HG03025 (cell line): ENCODE measurements around the gene CSNK1G3.

Experiments used
- ATAC-seq: cut with Tn5 transposase; IDR thresholded peaks from one replicate; pipeline ENCODE4 v1.9.1; 2021; ENCODE audit warnings: mild to moderate bottlenecking, moderate library complexity; ENCODE audit not compliant: unreplicated experiment, low FRiP score

CSNK1G3 gene

DNA sequence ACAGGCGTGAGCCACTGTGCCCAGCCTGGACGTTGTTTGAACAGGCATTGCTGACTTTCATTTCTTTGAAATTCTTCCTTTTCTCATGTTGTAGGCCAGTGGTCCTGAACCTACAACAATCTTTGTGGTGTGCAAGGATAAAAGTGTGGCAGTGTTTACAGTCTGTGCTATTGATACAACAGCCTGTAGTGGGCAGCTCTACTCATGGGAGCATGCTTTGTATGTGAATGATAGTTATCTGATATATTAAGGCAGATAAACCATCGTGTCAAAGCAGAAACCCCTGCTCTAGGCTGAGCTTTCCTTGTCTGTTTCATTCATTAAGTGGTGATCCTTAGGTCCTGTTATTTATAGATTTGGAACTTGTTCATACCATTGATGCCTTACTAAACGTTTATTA lies 42.6 kb downstream of the CSNK1G3 start:
- ATAC-seq = no peak

DNA sequence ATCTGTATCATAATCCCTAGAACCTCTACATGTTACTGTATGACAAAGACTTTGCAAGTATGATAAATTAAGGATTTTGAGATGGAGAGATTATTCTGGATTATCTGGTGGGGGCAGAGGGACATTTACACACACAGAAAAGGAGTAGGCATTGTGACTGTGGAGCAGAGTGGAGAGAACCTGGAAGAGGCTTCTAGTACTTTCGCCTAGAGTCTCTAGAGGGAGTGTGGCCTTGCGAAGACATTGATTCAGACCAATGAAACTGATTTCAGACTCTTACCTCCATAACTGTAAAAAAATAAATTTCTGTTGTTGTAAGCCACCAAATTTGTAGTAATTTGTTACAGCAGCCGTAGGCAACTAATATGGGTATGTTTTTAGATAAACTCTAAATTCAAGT lies 45.9 kb downstream of the CSNK1G3 start:
- ATAC-seq = no peak

DNA sequence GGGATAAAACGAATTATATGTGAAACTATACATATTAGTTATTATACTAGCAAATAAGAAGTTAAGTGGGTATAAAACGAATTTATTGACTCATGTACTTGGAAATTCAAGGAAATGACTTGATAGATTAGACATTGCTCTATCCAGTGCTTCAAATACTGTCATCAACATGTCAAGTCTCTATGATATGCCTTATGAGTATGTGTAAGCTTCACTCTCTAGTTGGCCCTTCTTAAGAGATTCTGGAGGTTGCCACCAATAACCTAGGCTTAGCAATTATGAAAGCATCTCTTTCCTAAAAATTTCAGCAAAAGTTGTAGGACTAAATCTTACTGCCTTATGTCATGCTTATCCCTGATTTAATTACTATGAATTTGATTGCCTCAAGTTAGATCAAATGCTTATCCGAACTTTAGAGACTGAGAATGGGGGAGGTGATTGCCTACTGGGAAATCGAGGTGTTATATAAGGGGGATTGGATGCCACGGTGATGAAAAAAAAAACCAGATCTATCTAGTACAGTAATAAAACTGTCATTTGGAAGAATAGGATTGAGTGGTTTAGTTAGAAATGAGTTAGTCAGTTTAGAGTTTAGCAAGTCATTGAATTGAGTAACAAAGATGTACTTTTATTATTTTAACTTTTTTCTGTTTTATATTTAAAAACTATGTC lies 46.9 kb downstream of the CSNK1G3 start:
- no peak for ATAC-seq

DNA sequence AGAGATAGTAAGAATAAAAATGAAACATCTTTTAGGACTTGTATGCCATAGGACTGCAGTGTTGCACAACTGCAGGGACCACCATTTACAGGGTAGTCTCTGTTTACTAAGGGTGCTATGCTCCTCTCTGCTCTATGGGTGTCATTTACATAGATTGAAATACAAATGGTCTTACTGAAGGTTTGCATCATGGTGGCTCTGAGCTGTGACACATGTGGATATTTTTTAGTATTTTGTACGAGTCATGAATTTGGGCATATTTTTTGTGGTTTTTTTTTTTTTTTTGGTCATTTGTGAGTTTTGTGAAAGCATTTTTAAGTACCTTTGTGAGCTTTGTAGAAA lies 47.4 kb downstream of the CSNK1G3 start:
- no peak for ATAC-seq

DNA sequence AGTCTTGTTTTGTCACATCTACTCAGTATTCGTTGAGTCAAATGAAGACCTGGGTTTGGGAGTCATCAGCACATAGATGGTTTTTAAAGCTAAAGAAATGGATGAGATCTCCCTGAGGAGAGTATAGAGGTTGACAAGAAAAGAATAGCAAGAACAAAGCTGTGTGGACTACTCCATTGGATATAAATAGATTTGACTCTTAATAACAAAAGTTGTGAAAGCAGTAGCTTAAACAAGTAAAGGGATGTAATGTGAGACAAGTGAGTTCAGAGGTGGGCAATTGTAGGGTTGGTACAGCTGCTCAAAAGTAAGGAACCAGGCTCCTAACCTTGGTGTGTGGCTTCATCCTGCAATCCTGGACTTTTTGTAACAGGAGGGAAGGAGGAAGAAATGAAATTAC lies 49.3 kb downstream of the CSNK1G3 start:
- no peak for ATAC-seq

DNA sequence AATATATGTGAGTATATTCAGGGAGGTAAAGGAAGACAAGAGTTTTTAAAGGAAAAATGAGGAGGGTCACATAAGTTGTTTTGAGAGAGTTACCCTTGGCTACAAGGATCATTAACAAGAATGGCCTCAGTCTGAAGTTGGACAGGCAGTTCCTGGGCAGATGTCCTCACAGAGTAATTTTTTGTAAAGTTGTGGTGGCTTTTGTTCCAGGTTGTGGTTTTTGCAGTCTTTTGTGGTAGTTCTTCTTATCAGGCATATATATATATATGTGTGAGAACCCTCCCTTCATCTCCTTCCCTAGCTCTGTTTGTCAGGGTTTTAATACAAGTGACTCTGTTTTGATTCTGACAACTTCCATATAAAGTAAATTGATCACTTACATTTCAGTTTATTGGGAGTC lies 60.0 kb downstream of the CSNK1G3 start:
- no peak for ATAC-seq

DNA sequence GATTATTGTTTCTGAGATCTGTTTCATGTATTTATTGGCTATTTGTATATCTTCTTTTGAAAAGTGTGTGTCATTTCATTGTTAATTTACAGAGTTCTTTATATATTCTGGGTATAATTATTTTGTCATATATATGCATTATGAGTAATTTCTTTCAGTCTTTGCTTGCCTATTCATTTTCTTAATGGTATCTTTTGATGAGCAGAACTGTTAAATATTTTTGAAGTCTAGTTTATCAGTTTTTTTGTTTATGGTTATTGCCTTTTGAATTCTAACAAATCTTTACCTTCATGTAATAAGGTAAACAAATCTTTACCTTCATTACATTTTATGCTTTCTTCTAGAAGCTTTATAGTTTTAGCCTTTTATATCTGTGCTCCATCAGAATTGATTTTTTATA lies 66.4 kb downstream of the CSNK1G3 start:
- no peak for ATAC-seq

DNA sequence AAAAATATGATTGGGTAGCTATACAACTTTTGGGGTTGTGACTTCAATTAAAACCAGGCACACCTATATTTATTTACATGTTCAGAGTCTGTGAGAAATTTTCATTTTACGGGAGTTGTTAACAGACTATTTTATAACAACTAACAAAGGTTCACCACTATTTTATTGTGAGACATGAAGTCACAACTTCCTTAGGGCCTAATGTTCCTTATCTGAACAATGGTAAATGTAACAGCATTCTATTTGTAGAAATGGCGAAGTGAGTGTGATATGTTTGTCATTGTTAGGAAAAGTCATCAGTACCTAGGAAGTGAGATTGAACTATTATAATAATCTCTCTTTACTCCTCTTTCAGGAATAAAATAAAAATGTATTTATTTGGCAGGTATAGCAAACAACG lies 67.4 kb downstream of the CSNK1G3 start:
- no peak for ATAC-seq

DNA sequence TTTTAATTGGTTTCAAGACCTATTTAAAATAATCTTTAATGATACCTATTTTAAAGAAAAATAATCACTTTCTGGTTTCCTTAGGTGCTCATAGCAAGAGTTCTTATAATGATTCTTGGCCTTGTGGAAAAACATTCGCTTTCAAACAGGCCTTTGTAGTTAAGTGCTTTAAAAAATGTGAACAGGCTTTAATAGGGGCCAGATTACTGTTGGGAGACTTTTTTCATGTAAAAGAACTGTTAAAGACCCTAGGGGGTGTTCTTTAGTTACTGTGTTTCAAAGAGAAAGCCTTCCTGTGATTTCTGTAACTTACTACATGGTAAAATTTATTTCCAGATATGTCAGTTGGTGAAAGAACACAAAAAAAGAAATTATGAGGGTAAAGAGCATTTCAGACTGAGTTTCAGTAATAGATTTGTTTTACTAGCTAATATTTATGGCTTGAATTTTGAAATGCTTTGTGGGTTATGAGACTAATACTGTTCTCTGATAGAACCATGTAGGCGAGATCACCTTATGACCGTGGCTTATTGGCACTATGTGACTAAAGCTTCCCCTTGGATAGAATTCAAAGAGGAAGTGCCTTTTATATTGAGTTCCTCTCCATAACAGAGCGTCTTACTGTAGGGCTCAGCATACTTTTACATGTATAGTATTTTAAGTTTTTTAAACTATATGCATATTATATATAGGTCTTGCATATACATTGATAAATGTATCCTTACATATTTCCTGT lies 70.7 kb downstream of the CSNK1G3 start:
- ATAC-seq = no peak

DNA sequence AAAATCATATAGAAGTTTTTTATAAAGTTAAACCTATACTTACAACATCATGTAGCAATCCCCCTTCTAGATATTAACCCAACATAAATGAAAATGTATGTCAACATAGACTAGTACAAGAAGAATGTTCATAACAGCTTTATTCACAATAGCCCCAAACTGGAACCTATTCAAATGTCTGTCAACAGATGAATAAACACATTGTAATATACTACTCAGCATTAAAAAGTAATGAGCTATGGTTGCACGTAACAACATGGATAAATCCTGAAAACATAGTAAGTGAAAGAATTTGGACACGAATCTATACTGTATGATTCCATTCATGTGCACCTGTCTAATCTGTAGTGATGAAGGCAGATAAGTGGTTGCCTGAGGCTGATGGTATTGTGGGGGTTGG lies 73.9 kb downstream of the CSNK1G3 start:
- ATAC-seq = no peak

DNA sequence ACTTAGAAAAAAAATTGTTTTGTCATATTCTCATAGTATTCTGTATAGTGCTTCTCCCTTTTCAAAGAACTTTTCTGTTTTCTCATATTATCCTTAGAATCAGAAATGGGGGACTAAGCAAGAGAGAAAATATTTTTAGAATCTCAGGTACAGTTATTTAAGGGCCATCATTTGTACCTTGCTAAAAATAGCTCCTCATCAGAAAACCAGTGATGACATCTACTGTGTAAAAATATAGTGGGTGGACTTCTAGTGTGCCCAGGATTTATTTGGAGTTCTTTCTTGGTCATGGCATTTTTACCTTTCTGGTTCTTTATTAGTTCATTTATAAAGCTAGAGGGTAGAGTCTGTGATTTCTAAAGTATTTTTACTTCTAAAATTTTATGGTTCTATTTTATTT lies 82.5 kb downstream of the CSNK1G3 start:
- no peak for ATAC-seq

DNA sequence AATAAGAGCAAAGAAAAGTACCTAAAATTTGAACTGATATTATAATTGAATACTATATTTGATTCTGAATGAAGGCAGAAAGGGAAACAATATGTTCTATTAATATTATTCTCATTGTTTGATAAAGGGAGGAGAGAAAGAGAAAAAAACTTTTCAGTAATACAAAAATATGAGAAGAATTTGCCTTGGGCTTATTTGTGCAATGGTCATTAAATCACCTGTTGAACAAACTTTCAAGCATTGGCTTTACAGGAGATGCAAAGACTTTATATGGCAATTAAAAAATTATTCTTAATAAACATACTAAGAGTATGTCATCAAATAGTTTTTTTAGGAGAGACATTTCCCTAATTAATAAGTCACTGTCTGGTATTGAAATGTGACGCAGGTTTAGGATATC lies 85.0 kb downstream of the CSNK1G3 start:
- ATAC-seq = no peak

DNA sequence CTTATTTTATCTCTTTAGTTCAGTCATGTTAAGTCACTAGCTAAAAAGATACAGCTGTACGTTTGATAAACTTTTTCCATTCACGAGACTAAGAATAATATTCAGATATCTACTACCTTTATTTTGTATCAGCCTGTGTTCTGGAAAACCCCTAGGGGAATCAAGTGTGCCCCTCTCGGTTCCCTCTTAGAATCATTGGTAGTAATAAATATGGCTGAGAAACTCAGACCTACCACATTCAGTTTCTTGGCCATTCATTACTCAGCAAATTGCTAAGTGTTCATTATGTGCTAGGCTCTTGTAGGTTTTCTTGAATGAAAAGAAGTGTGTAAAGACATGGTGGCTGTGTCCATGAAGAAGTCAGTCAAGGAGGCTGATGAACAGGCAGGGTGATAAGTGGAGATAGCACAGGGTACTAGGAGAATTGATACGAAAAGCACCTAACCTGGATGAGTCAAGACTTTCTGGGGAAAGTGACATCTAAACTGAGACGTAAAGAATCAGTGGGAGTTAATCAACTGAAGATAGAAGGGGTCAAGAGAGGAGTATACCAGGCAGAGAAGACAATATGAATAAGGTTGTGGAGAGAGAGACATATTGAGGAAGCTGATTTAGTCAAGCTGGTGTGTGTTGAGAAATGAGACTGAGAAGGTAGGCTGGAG lies 86.2 kb downstream of the CSNK1G3 start:
- no peak for ATAC-seq

DNA sequence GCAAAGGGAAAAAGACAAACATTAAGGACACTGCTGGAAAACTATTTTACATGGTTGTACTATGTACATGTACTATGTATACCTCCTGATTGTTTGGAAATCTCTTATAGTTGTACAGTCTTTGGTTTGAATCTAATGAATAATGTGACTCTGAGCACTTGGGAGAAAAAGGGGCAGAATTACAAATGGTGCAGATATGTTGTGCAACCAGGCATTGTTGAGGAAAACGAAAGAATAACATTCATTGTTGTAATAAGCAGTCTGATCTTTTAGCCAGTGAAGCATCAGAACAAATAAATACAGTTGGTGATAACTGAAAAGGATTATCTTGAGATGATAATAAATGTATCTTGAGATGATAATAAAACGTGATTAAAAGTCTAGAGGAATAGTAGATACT lies 87.2 kb downstream of the CSNK1G3 start:
- no peak for ATAC-seq

DNA sequence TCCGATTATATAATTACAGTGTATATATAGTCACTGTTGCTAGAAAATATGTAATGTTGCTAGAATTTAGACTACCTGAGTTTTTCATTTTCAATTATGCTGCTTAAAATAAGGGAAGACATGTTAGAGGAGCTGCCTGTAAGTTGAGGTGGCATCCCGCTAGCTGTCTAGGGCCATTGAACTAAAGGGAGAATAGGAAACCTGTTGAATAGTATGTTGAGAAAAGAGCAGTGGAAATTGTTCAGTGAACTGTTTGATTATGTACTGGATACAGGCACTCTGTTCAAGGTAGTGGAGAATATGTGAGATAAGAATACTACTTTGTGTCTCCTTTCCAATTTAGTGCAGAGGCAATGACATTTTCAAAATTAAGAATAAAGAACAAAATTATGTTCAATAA lies 89.6 kb downstream of the CSNK1G3 start:
- ATAC-seq = no peak

DNA sequence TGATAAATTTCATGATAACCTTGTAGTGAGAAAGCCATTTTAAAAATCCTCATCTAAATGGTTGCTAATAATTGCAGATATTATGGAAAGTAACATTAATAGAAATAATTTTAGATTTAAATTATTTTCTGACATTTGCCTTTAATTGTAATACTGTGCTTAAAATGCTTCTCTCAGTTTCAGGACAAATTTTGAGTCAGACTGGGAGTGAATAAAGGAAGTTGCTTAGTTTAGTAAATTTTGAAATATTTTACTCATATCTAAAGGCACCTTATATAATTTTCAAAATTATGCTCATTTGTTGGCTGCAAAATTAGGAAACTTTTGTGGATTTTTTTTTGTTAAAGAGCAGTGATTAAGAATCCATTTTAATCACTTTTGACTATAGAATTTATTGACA lies 93.8 kb downstream of the CSNK1G3 start:
- ATAC-seq = peak; percentile 52

DNA sequence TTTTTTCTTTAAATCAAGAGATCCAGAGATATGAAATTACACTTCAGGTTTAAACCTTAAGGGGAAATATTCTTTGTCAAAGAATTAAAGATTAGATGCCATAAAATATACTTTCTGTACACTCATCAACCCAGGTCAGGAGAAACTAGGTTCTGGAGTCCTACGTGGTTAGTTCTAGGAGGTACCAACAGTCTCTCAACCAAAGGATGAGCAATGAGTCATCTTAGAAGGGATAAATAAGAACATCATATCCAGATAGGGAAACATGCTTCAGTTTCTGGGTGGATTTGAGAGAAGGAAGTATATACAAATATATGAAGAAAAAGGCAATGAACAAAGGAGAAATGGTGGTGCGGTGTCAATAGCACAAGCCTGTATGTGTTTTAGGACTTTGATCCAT lies 98.2 kb downstream of the CSNK1G3 start:
- ATAC-seq = no peak

DNA sequence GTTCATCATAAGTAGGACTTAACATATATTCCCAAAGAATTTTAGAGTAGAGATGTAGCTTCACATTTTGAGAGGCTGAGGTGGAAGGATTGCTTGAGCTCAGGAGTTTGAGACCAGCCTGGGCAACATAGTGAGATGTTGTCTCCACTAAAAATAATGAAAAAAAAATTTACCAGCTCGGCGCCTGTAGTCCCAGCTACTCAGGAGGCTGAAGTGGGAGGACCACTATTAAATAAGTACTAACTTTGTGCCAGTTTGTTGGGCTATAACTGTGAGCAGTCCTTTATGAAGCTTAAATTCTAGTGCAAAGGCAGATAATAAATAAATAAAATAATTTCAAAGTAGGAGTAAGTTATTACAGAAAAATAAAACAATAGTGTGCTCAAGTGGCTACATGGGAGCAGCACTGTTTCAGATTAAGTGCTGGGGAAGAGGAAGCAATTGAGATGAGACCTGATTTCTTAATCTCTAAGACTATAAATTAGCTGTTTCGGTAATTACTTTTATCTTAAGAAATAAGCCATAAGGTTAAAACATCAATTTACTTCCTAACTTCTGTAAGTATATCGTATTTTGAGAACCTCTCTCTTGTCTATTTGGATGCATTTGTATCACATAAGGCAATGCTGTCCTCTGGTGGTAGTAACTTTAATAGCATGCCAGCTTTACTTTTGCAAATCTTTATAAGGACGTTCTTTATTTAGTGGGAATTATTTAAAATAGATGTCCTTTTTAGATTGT lies 98.9 kb downstream of the CSNK1G3 start:
- ATAC-seq = no peak

DNA sequence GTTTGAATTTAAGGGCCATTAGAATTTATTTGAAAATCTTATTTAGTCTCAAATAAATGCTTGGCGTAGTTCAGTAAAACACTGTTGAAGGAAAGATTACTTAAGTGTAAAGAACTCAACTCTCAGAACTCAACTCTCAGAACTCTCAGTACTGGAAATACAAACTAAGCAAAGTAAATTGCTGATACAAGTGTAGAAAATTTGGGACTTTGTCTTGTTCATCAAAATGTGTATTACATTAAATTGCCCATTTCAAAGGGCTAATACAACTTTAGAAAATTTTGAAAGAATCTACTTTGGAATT lies 99.4 kb downstream of the CSNK1G3 start:
- ATAC-seq = no peak

DNA sequence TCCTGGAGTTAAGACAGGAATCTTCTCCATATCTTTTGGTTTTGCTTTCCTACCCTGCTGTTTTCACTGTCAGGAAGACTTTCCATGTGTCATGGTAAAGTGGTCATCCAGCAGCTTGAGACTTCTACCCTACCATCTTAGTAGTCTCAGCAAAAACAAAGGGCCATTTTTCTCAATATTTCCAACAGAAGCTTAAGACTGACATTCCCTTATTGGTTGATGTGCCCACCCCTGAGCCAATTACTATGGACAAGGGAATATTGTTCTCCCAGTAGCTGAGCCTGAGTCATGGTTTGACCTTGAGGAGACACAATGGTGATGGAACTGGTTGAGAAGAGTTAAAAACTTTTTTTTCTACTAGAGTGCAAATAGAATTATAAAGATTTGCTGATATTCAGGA lies 105.6 kb downstream of the CSNK1G3 start:
- ATAC-seq = no peak

DNA sequence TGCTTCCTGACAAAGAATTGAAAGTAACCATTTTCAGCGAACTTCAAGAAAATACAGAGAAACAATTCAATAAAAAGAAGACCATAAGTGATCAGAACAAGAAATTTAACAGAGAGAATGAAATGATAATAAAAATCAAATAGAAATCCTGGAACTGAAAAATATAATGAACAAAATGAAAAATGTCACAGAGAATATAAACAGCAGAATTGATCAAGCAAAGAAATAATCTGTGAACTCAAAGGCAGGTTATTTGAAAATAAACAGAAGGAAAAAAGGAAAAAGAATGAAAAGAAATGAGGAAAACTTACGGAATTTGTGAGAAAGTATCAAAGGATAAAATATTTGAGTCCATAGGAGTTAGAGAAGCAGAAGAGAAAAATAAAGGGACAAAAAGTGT lies 114.1 kb downstream of the CSNK1G3 start:
- no peak for ATAC-seq
